Measurements from ENCODE around the gene USP22.
A peak's percentile ranks its signal among the peaks of the same experiment; 100 is the strongest.

The USP22 gene

GRCh38 chr17:21044971-21045370 is 2.2 kb upstream of the USP22 start:
- no peak for DNase-seq

- DNase-seq, result peak; percentile 93
Measured at GRCh38 chr17:21043296-21044232, 753 bp upstream of the USP22 start.

- DNase-seq, result peak; percentile 31
Measured at GRCh38 chr17:21041741-21042457, 912 bp downstream of the USP22 start.

- DNase-seq, result peak; percentile 27
Measured at GRCh38 chr17:21039839-21040575, 2.8 kb downstream of the USP22 start.

- no peak for DNase-seq
Measured at GRCh38 chr17:21037117-21037803, 5.6 kb downstream of the USP22 start.

GRCh38 chr17:21036361-21036881 is 6.4 kb downstream of the USP22 start:
- no peak for DNase-seq

- DNase-seq, result no peak
Measured at GRCh38 chr17:21035406-21035805, 7.4 kb downstream of the USP22 start.

- no peak for DNase-seq
Measured at GRCh38 chr17:21034340-21035235, 8.2 kb downstream of the USP22 start.

GRCh38 chr17:21033350-21033749 is 9.5 kb downstream of the USP22 start:
- no peak for DNase-seq

GRCh38 chr17:21031756-21032396 is 10.9 kb downstream of the USP22 start:
- no peak for DNase-seq

- DNase-seq, result no peak
Measured at GRCh38 chr17:21030375-21030774, 12.4 kb downstream of the USP22 start.

- no peak for DNase-seq
Measured at GRCh38 chr17:21029515-21029914, 13.3 kb downstream of the USP22 start.

- no peak for DNase-seq
Measured at GRCh38 chr17:21029036-21029435, 13.8 kb downstream of the USP22 start.

GRCh38 chr17:21028192-21028591 is 14.6 kb downstream of the USP22 start:
- no peak for DNase-seq

- DNase-seq, result no peak
Measured at GRCh38 chr17:21027031-21027430, 15.8 kb downstream of the USP22 start.

- no peak for DNase-seq
Measured at GRCh38 chr17:21025451-21025850, 17.4 kb downstream of the USP22 start.

GRCh38 chr17:21024024-21024423 is 18.8 kb downstream of the USP22 start:
- DNase-seq, result no peak

GRCh38 chr17:21021208-21021803 is 21.5 kb downstream of the USP22 start:
- DNase-seq, result no peak

GRCh38 chr17:21020622-21021021 is 22.2 kb downstream of the USP22 start:
- DNase-seq, result no peak

- no peak for DNase-seq
Measured at GRCh38 chr17:21019976-21020586, 22.7 kb downstream of the USP22 start.

Measured in NCI-H1092 treated with DMSO at 0.1 percent for 48 hours (cell line).